HepG2 (cell line): Measurements from ENCODE around the gene PRSS38. TPM values are rescaled to one million over a fixed set of nuclear protein-coding genes. Genes with fewer than 3 reads are reported as not detected.

Experiments used
- ATAC-seq: fragments of 200-7000 bp; cut with Tn5 transposase; 3 replicates; pipeline ENCODE4 v1.9.1; 2020; ENCODE audit warnings: mild to moderate bottlenecking, moderate library complexity
- BruUV-seq: library from RNA; stranded (reverse); fragments of 400-500 nt; replicated peaks from 2 replicates; lab custom pipeline; 2021; lab: Mats Ljungman, UMichigan
- CTCF ChIA-PET: fragments of 300-600 bp; formaldehyde crosslinking; extraction: SDS; loops from one replicate; lab custom pipeline; 2021; ENCODE audit warnings: low total read pairs, inconsistent platforms, low intra/inter-chr PET ratio; lab: Yijun Ruan, JAX
- POLR2A ChIA-PET: fragments of 350-600 bp; sonication (Branson Sonifier 250); formaldehyde crosslinking; loops from one replicate; lab custom pipeline; 2020; ENCODE audit warnings: antibody characterized with exemption, inconsistent platforms; lab: Yijun Ruan, JAX
- DNase-seq: peaks from one replicate; pipeline ENCODE4 v3.0.0-alpha.2; 2015; ENCODE audit warnings: low spot score
- FAIRE-seq: peaks from 3 replicates; lab custom pipeline; 2011; peaks lifted over from hg19 to GRCh38; lab: Jason Lieb, UNC
- H2AFZ ChIP-seq: one replicate; pipeline ENCODE4 v1.6.1; 2011; ENCODE audit warnings: low read length, inconsistent platforms
- H3K27ac ChIP-seq: fragments of 300-600 bp; 3 replicates; pipeline ENCODE4 v1.8.0; 2011; ENCODE audit warnings: mixed run types, mild to moderate bottlenecking, mixed read lengths, low read length, inconsistent platforms; ENCODE audit not compliant: insufficient read depth; ENCODE audit errors: extremely low read length
- H3K27me3 ChIP-seq, 2 experiments: fragments of 200-600 bp in 1 of 2; 2 replicates in 1 of 2; 3 replicates in 1 of 2; pipeline versions ENCODE4 v1.6.0 to v1.8.0; 2011; ENCODE audit warnings: low read length in 2 of 2, mild to moderate bottlenecking in 2 of 2, moderate library complexity in 2 of 2, inconsistent platforms in 1 of 2; ENCODE audit not compliant: insufficient read depth in 2 of 2, control insufficient read depth in 1 of 2
- H3K36me3 ChIP-seq, 2 experiments: fragments of 200-600 bp in 1 of 2; replicated peaks in 1 of 2; 2 replicates in 1 of 2; 3 replicates in 1 of 2; pipeline versions ENCODE4 v1.5.1 to v1.8.0; 2011; ENCODE audit warnings: low read length in 2 of 2, inconsistent platforms in 1 of 2; ENCODE audit not compliant: insufficient read depth in 2 of 2, control insufficient read depth in 1 of 2
- H3K4me1 ChIP-seq: 2 replicates; pipeline ENCODE4 v1.5.1; 2012; ENCODE audit warnings: low read length, inconsistent platforms; ENCODE audit not compliant: insufficient read depth
- H3K4me2 ChIP-seq: 2 replicates; pipeline ENCODE4 v1.6.0; 2011; ENCODE audit warnings: low read depth, low read length, inconsistent platforms
- H3K4me3 ChIP-seq, 3 experiments: fragments of 200-600 bp in 1 of 3; sonication (generic), shearing (Covaris generic) in 1 of 3; replicated peaks in 1 of 3; 2 replicates each; pipeline ENCODE4 v1.5.1; 2011 to 2016; ENCODE audit warnings: low read length in 3 of 3, inconsistent platforms in 2 of 3, low read depth in 2 of 3, mild to moderate bottlenecking in 2 of 3, control low read depth in 1 of 3, mixed read lengths in 1 of 3; ENCODE audit not compliant: insufficient read depth in 1 of 3
- H3K79me2 ChIP-seq: one replicate; pipeline ENCODE4 v1.6.1; 2011; ENCODE audit warnings: low read length, inconsistent platforms; ENCODE audit not compliant: insufficient read depth
- H3K9ac ChIP-seq: 2 replicates; pipeline ENCODE4 v1.6.0; 2011; ENCODE audit warnings: mild to moderate bottlenecking, low read depth, low read length, inconsistent platforms; ENCODE audit not compliant: insufficient read depth
- H3K9me3 ChIP-seq: 2 replicates; pipeline ENCODE4 v1.5.1; 2012; ENCODE audit warnings: mild to moderate bottlenecking, low read length
- H4K20me1 ChIP-seq: 2 replicates; pipeline ENCODE4 v1.6.0; 2011; ENCODE audit warnings: inconsistent platforms, mild to moderate bottlenecking, low read length, moderate library complexity; ENCODE audit not compliant: insufficient read depth
- ADNP ChIP-seq: sonication (generic); formaldehyde crosslinking; IDR thresholded peaks from 2 replicates; pipeline ENCODE4 v1.4.0; 2020; ENCODE audit warnings: missing genetic modification reagents
- ARNT2 ChIP-seq: sonication (generic); formaldehyde crosslinking; IDR thresholded peaks from 2 replicates; pipeline ENCODE4 v1.8.0; 2022; ENCODE audit warnings: mild to moderate bottlenecking, low read depth, missing genetic modification reagents, moderate library complexity
- FOXA1 ChIP-seq, 2 experiments: fragments of 450-650 bp in 1 of 2; sonication (generic) in 1 of 2; formaldehyde crosslinking in 1 of 2; IDR thresholded peaks; 2 replicates each; pipeline versions ENCODE4 v1.4.0 to v1.6.1; 2016 to 2020; ENCODE audit warnings: missing genetic modification reagents in 1 of 2
- KDM5B ChIP-seq: sonication (generic); formaldehyde crosslinking; IDR thresholded peaks from 2 replicates; pipeline ENCODE4 v1.4.0; 2020; ENCODE audit warnings: missing genetic modification reagents, mild to moderate bottlenecking, borderline replicate concordance
- MBD4 ChIP-seq: IDR thresholded peaks from 2 replicates; pipeline ENCODE4 v1.6.1; 2012; ENCODE audit warnings: low read length, inconsistent platforms, borderline replicate concordance
- ZMYM3 ChIP-seq: sonication (generic); formaldehyde crosslinking; IDR thresholded peaks from 2 replicates; pipeline ENCODE4 v1.5.1; 2020; ENCODE audit warnings: mild to moderate bottlenecking, missing genetic modification reagents
- ZNF253 ChIP-seq: sonication (generic); formaldehyde crosslinking; IDR thresholded peaks from 2 replicates; pipeline ENCODE4 v1.8.0; 2022; ENCODE audit warnings: mild to moderate bottlenecking, missing genetic modification reagents, borderline replicate concordance
- ZNF33A ChIP-seq: sonication (generic); formaldehyde crosslinking; IDR thresholded peaks from 2 replicates; pipeline ENCODE4 v1.5.1; 2020; ENCODE audit warnings: missing genetic modification reagents, mild to moderate bottlenecking, moderate library complexity, borderline replicate concordance
- ZNF572 ChIP-seq: sonication (generic); formaldehyde crosslinking; IDR thresholded peaks from 2 replicates; pipeline ENCODE4 v1.5.1; 2020; ENCODE audit warnings: mild to moderate bottlenecking, missing genetic modification reagents
- WGBS: methylation state at CpG from one replicate; pipeline ENCODE4 v1.1.6; 2017; ENCODE audit warnings: low lambda C conversion rate; 5-methylcytosine and 5-hydroxymethylcytosine counted together
- in situ Hi-C: cut with HindIII; loops from 2 replicates; pipeline ENCODE4 v1.10.0; 2017; ENCODE audit warnings: low pct_unique_long_range_greater_than_20kb; ENCODE audit not compliant: extremely low pct_ligation_motif_present
- intact Hi-C: fragments of 100-400 bp; cut with micrococcal nuclease; formaldehyde crosslinking; loops from one replicate; pipeline ENCODE4 v1.10.0; 2022; ENCODE audit not compliant: unreplicated experiment
- polyA plus RNA-seq, 8 experiments: library from polyadenylated mRNA; depleted of rRNA in 3 of 8; stranded (reverse) in 7 of 8; unstranded in 1 of 8; fragments of >200 nt; fragmentation: Illumina TruSeq in 4 of 8; extraction: Trizol in 4 of 8; gene quantifications; 2 replicates each; pipeline versions ENCODE4 v1.2.1 to v1.2.3, GENCODE V29; 2011 to 2016; ENCODE audit warnings: low read depth in 4 of 8, missing spikeins in 1 of 8, mixed read lengths in 1 of 8; ENCODE audit not compliant: insufficient read depth in 1 of 8
- total RNA-seq, 5 experiments: library from RNA; depleted of rRNA; stranded (reverse); fragments of >200 nt; fragmentation: Illumina TruSeq; extraction: Trizol; gene quantifications; 2 replicates each; pipeline ENCODE4 v1.2.3, GENCODE V29; 2016; ENCODE audit warnings: low read depth in 1 of 5
- TF ChIP-seq, protein P1 (sequence below): sonication (generic); formaldehyde crosslinking; IDR thresholded peaks from 2 replicates; pipeline ENCODE4 v1.8.0; 2022; ENCODE audit warnings: mild to moderate bottlenecking, missing genetic modification reagents, borderline replicate concordance

Gene PRSS38
- total and polyA plus RNA-seq, 2 of the 13 experiments (the other 11 are each of a cell fraction or from before 2014, with no cell fraction given), result not detected

DNA sequence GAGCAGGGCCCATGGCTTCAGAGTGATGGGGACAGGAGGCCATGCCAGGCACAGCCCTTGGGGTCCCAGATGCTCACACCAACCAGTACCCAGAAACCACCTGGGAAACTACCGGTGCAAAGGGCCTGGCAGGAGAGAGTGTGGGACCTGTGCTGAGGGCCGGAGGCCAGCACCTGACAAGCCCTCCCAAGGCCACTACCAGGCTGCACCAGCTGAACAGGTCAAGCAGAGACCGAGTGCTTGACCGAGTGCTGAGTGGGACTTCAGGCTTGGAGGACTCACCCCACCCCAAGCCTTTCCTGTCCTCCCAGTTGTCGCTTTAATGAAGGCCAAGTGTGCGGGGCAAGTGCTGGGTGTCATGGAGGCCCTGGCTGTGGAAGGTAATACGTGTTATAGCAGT is 43.7 kb upstream of the PRSS38 start:
- Histone ChIP-seq H4K20me1 (no peaks in the 10 kb centered on the region), H3K27ac (no peak overlapping the region), H3K4me2 (no peak overlapping the region), H3K4me1 (no peaks in the 10 kb centered on the region), H3K36me3 (peaks cover 15 to 44% of the 10 kb centered on the region in 2 experiments; a peak in 4 of 5 replicates), H3K27me3 (no peaks in the 10 kb centered on the region), H3K79me2 (no peaks in the 10 kb centered on the region), H2AFZ (no peak overlapping the region), H3K9ac (no peak overlapping the region), H3K4me3 (no peak overlapping the region)
- no peak for ATAC-seq
- BruUV-seq, result no TSS peak
- intact Hi-C loops, result no loop called here
- in situ Hi-C loops, result no loop called here
- no peak for DNase-seq
- no peak for FAIRE-seq
- 98% methylated on average over 6 of the region's 7 CpGs for WGBS
- ChIA-PET POLR2A (no interaction called here), CTCF (no interaction called here)
- no peak for TF ChIP-seq ZMYM3
- no peak for TF ChIP-seq KDM5B (CRISPR knock-in tag)
- no peak for TF ChIP-seq ADNP (CRISPR knock-in tag)
- no peak for TF ChIP-seq ZNF572 (CRISPR knock-in tag)
- TF ChIP-seq FOXA1 (IDR thresholded peaks at IDR 0.05), result no peak
- no peak for TF ChIP-seq FOXA1 (CRISPR knock-in tag; IDR thresholded peaks at IDR 0.05)
- TF ChIP-seq ZNF33A (CRISPR knock-in tag), result no peak
- TF ChIP-seq ARNT2, result no peak
- no peak for TF ChIP-seq ZNF253
- TF ChIP-seq, protein P1, sequence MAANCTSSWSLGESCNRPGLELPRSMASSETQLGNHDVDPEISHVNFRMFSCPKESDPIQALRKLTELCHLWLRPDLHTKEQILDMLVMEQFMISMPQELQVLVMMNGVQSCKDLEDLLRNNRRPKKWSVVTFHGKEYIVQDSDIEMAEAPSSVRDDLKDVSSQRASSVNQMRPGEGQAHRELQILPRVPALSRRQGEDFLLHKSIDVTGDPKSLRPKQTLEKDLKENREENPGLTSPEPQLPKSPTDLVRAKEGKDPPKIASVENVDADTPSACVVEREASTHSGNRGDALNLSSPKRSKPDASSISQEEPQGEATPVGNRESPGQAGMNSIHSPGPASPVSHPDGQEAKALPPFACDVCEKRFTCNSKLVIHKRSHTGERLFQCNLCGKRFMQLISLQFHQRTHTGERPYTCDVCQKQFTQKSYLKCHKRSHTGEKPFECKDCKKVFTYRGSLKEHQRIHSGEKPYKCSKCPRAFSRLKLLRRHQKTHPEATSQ (CRISPR knock-in tag), result no peak
- no peak for TF ChIP-seq MBD4
- TF ChIP-seq, all 625 proteins: peak for 0
- no peaks in the 10 kb centered on the region for H3K9me3 ChIP-seq
